Ovary (tissue), 9 donors: ENCODE data around the gene UBTD1. TPM values are rescaled to one million over a fixed set of nuclear protein-coding genes. Genes with fewer than 3 reads are reported as not detected.

ENCODE experiments used
- DNase-seq, 5 donors: peaks; one replicate each; pipeline ENCODE4 v3.0.0-alpha.2; 2019 to 2020
- H3K27ac ChIP-seq, 2 donors: fragments of 200-600 bp; one replicate each; pipeline versions ENCODE4 v1.5.1 to v1.8.0; 2019 to 2022
- H3K27me3 ChIP-seq: fragments of 200-600 bp; one replicate; pipeline ENCODE4 v1.8.0; 2022
- H3K36me3 ChIP-seq: fragments of 200-600 bp; sonication (generic); one replicate; pipeline ENCODE4 v1.5.1; 2019
- H3K4me1 ChIP-seq: one replicate; pipeline ENCODE4 v1.8.1; 2013; ENCODE audit warnings: mild to moderate bottlenecking, moderate library complexity; ENCODE audit not compliant: insufficient read depth
- H3K4me3 ChIP-seq: fragments of 200-600 bp; sonication (generic); one replicate; pipeline ENCODE4 v1.5.1; 2017
- H3K9me3 ChIP-seq, 2 donors: fragments of 200-600 bp in 1 of 2; sonication (generic) in 1 of 2; one replicate each; pipeline versions ENCODE4 v1.5.1 to v1.8.1; 2013 to 2019; ENCODE audit warnings: mild to moderate bottlenecking in 1 of 2, moderate library complexity in 1 of 2
- CTCF ChIP-seq, 3 donors: fragments of 450-650 bp in 2 of 3; fragments of 200-600 bp in 1 of 3; IDR thresholded peaks; one replicate each; pipeline versions ENCODE4 v1.5.1 to v1.8.0; 2016 to 2022; ENCODE audit warnings: antibody characterized with exemption in 3 of 3, mild to moderate bottlenecking in 1 of 3
- EP300 ChIP-seq: sonication (generic); formaldehyde crosslinking; IDR thresholded peaks from one replicate; pipeline ENCODE4 v1.6.1; 2017; ENCODE audit warnings: antibody characterized with exemption
- POLR2A ChIP-seq: fragments of 450-650 bp; IDR thresholded peaks from one replicate; pipeline ENCODE4 v1.6.1; 2017; ENCODE audit warnings: antibody characterized with exemption, mild to moderate bottlenecking, moderate library complexity
- WGBS, 3 donors: extraction: QIAGEN DNeasy Blood & Tissue Kit in 1 of 3; methylation state at CpG; one replicate each; pipeline versions ENCODE4 v1.1.5 to v1.1.7; 2013 to 2017; 5-methylcytosine and 5-hydroxymethylcytosine counted together
- intact Hi-C, 4 donors: fragments of 100-400 bp; cut with DNase I; formaldehyde crosslinking; loops; one replicate each; pipeline versions ENCODE4 v1.11.0 to v1.15.1; 2022 to 2023
- polyA plus RNA-seq, 2 donors: library from polyadenylated mRNA; stranded (reverse); fragments of 200-250 nt in 1 of 2; fragments of 350-450 nt in 1 of 2; fragmentation: Illumina TruSeq in 1 of 2; extraction: RNeasy Lipid Tissue Mini Kit (QIAGEN cat#74804) in 1 of 2; gene quantifications; one replicate each; pipeline ENCODE4 v1.2.3, GENCODE V29; 2013 to 2014
- total RNA-seq, 7 donors: library from RNA; depleted of rRNA in 2 of 7; stranded (reverse); fragments of >200 nt in 2 of 7; fragmentation: NEBNext Ultra II Directional in 3 of 7; extraction: Animal tissue kit (Norgen Biotek cat#: 25700) in 3 of 7; gene quantifications; one replicate each; pipeline versions ENCODE4 v1.1.0 to v1.2.4, GENCODE V29; 2016 to 2023
- donor health status: DM: no; HTN: no; CAD: no; lungs with moderate emphysema.
- donor health status: DM: no; HTN: no; CAD: no.
- donor health status: Bipolar disorder and iron deficiency.
- donor health status: DM: yes; HTN: yes; CAD: no.
- donor health status: DM: no; HTN: no; CAD: no.
- donor health status: DM: yes; HTN: yes; CAD: no.

Gene UBTD1
- total and polyA plus RNA-seq, 9 donors = 0.20 to 15.2 (median 11.5) TPM

- Histone ChIP-seq H3K36me3 (no peaks in the 10 kb centered on the region), H3K27ac (no peak overlapping the region), H3K9me3 (no peaks in the 10 kb centered on the region), H3K27me3 (no peaks in the 10 kb centered on the region), H3K4me3 (no peak overlapping the region), H3K4me1 (no peaks in the 10 kb centered on the region)
- 64 to 70% (median 67%) methylated on average over 12 of the region's 12 CpGs for WGBS, 3 donors
- TF ChIP-seq EP300 = no peak
- TF ChIP-seq POLR2A = no peak
- no peak for TF ChIP-seq CTCF (IDR thresholded peaks at IDR 0.05)
- no peak for DNase-seq
- intact Hi-C loops = no loop called here
These were observed 34.4 kb downstream of the UBTD1 start for GRCh38 chr10:97532935-97533671.

GRCh38 chr10:97533888-97534287 lies 35.2 kb downstream of the UBTD1 start:
- no peak for DNase-seq
- TF ChIP-seq CTCF (IDR thresholded peaks at IDR 0.05) (no peak), EP300 (no peak), POLR2A (no peak)
- Histone ChIP-seq H3K4me3 (no peak overlapping the region), H3K27me3 (no peaks in the 10 kb centered on the region), H3K27ac (no peak overlapping the region), H3K36me3 (no peaks in the 10 kb centered on the region), H3K9me3 (no peaks in the 10 kb centered on the region), H3K4me1 (no peaks in the 10 kb centered on the region)
- 80 to 96% (median 84%) methylated on average over 6 of the region's 6 CpGs for WGBS, 3 donors
- intact Hi-C loops = no loop called here

- H3K27ac ChIP-seq = no peak overlapping the region
- H3K27me3 ChIP-seq = no peaks in the 10 kb centered on the region
- intact Hi-C loops = no loop called here
- peaks cover 3% of the 10 kb centered on the region for H3K4me1 ChIP-seq
- no peak for DNase-seq
- H3K9me3 ChIP-seq = no peaks in the 10 kb centered on the region
- TF ChIP-seq POLR2A = no peak
- TF ChIP-seq CTCF (IDR thresholded peaks at IDR 0.05) = no peak
- TF ChIP-seq EP300 = no peak
- no peak overlapping the region for H3K4me3 ChIP-seq
- 78 to 84% (median 84%) methylated on average over 6 of the region's 6 CpGs for WGBS, 3 donors
- H3K36me3 ChIP-seq = no peaks in the 10 kb centered on the region
These were observed 36.1 kb downstream of the UBTD1 start for GRCh38 chr10:97534746-97535367.

GRCh38 chr10:97537186-97537869 lies 38.6 kb downstream of the UBTD1 start:
- Histone ChIP-seq H3K36me3 (no peaks in the 10 kb centered on the region), H3K27me3 (no peaks in the 10 kb centered on the region), H3K4me3 (no peak overlapping the region), H3K27ac (no peak overlapping the region), H3K4me1 (peaks cover 11% of the 10 kb centered on the region), H3K9me3 (no peaks in the 10 kb centered on the region)
- WGBS, 3 donors = 94% methylated on average over 5 of the region's 5 CpGs
- intact Hi-C loops = no loop called here
- TF ChIP-seq POLR2A (no peak), EP300 (no peak), CTCF (IDR thresholded peaks at IDR 0.05) (no peak)
- DNase-seq = no peak
